Thyroid gland (tissue), 4 donors: ENCODE measurements around the gene ITGB7.

Experiments
- POLR2A ChIP-seq, 2 donors: fragments of 450-650 bp; IDR thresholded peaks; one replicate each; pipeline ENCODE4 v1.6.1; 2017; ENCODE audit warnings: antibody characterized with exemption in 2 of 2, mild to moderate bottlenecking in 2 of 2, moderate library complexity in 1 of 2
- TF ChIP-seq, protein P1 (sequence below), 6 experiments: fragments of 200-600 bp in 3 of 6; fragments of 450-650 bp in 3 of 6; sonication (generic) in 3 of 6; IDR thresholded peaks; one replicate each; pipeline ENCODE4 v1.5.1; 2016 to 2019; ENCODE audit warnings: antibody characterized with exemption in 6 of 6, mild to moderate bottlenecking in 2 of 6, inconsistent platforms in 1 of 6, moderate library complexity in 1 of 6

DNA sequence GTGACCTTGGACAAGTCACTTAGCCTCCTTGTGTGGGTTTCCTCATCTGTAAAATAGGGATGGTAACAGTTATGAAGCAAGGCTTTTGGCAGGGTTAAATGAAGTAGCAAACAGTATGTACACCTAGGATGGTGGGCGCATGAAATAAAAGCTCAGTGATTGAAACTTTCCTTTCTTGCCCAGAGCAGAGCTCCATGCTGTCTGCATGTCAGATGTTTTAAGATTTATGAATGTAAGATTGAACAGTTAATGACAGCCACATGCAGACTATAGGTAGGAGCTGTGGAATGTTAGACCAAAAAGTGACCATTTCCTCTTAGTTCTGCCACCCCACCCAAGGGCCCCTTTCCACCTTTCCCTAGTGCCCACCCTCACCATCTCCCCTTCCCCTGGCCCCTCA lies 12.1 kb downstream of the ITGB7 start:
- TF ChIP-seq, protein P1, sequence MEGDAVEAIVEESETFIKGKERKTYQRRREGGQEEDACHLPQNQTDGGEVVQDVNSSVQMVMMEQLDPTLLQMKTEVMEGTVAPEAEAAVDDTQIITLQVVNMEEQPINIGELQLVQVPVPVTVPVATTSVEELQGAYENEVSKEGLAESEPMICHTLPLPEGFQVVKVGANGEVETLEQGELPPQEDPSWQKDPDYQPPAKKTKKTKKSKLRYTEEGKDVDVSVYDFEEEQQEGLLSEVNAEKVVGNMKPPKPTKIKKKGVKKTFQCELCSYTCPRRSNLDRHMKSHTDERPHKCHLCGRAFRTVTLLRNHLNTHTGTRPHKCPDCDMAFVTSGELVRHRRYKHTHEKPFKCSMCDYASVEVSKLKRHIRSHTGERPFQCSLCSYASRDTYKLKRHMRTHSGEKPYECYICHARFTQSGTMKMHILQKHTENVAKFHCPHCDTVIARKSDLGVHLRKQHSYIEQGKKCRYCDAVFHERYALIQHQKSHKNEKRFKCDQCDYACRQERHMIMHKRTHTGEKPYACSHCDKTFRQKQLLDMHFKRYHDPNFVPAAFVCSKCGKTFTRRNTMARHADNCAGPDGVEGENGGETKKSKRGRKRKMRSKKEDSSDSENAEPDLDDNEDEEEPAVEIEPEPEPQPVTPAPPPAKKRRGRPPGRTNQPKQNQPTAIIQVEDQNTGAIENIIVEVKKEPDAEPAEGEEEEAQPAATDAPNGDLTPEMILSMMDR (IDR thresholded peaks at IDR 0.05): no peak
- no peak for TF ChIP-seq POLR2A (IDR thresholded peaks at IDR 0.05)
